LNCaP clone FGC (cell line): ENCODE measurements around the gene CACNA1D.

Experiments
- DNase-seq: peaks from one replicate; pipeline ENCODE4 v3.0.0-alpha.2; 2011; ENCODE audit warnings: low read depth
- H3K4me3 ChIP-seq: 2 replicates; pipeline ENCODE4 v1.5.1; 2011; ENCODE audit warnings: mild to moderate bottlenecking, low read depth, low read length, control low read depth
- TF ChIP-seq, protein P1 (sequence below): IDR thresholded peaks from 2 replicates; pipeline ENCODE4 v1.5.1; 2012; ENCODE audit warnings: mild to moderate bottlenecking; ENCODE audit not compliant: control insufficient read depth, insufficient read depth; ENCODE audit errors: extremely low read depth

Gene CACNA1D

DNA sequence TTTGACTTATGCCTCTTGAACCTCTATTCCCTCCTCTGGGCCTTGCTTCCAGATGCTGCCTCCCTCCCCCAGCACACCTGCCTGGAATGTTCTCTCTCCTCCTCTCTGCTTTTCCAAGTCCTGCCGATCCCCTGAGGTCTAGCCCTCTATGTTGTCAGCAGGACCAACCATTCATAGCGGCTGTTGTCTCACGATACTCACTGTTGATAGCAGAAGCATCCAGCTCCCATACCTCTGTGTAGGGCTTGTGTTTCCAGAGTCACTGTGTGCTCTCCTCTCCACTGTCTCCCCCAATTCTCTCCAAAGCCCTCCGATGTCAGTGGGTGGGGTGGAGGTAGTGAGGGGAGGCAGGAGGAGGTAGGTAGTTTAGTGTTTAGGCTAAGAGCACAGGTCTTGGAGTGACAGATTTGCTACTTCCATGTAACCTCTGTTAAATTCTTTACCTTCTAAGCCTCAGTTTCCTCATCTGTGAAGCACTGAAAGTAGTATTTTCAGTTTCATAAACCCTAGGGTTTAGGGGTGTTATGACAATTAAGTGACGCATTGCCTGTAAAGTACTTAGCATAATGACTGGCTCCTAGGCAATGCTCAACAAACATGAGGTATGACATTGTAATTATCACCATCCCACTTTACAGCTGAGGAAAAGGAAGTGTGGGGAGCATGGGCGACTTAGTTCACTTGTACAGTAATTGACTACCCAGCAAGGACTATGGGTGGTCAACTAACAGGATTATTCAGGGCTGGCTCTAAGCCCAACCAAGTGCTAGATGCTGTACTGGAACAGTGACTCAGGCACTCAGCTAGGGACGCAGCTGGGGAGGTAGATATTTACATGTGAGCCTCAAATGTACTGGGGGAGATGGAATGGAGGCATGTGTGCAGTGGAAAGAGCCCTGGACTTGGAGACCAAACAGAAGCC lies 122.8 kb downstream of the CACNA1D start:
- no peak for DNase-seq
- TF ChIP-seq, protein P1, sequence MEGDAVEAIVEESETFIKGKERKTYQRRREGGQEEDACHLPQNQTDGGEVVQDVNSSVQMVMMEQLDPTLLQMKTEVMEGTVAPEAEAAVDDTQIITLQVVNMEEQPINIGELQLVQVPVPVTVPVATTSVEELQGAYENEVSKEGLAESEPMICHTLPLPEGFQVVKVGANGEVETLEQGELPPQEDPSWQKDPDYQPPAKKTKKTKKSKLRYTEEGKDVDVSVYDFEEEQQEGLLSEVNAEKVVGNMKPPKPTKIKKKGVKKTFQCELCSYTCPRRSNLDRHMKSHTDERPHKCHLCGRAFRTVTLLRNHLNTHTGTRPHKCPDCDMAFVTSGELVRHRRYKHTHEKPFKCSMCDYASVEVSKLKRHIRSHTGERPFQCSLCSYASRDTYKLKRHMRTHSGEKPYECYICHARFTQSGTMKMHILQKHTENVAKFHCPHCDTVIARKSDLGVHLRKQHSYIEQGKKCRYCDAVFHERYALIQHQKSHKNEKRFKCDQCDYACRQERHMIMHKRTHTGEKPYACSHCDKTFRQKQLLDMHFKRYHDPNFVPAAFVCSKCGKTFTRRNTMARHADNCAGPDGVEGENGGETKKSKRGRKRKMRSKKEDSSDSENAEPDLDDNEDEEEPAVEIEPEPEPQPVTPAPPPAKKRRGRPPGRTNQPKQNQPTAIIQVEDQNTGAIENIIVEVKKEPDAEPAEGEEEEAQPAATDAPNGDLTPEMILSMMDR = no peak
- H3K4me3 ChIP-seq = no peak overlapping the region

DNA sequence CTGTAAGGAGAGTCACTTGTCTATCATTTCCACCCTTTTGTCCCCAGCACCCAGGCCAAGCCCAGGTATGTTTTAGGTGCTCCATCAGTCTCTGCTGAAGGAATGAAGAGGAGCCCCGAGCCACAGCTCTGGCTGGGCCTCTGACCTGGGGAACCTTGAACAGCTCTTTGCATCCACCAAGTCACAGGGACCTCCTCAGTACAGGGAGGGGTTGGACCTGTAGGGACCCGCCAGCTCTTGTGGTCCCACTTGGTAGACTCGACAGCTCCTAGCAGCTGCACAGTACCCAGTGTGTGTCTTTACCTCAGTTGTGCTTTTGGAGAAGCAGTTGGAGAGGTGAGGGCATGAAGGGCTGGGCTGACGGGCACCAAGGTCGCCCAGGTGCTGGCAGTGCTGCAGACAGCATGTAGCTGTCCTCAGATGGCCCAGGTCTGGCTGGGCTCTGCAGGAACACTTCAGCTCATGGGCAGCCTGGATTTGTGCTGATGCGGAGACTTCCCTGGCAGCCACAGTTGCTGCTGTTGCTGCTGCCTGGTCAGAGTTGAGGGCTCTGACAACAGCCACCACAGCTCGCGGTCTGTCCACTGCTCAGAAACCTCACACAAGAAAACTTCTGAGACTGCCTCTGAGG lies 123.6 kb downstream of the CACNA1D start:
- TF ChIP-seq, protein P1 = no peak
- DNase-seq = no peak

DNA sequence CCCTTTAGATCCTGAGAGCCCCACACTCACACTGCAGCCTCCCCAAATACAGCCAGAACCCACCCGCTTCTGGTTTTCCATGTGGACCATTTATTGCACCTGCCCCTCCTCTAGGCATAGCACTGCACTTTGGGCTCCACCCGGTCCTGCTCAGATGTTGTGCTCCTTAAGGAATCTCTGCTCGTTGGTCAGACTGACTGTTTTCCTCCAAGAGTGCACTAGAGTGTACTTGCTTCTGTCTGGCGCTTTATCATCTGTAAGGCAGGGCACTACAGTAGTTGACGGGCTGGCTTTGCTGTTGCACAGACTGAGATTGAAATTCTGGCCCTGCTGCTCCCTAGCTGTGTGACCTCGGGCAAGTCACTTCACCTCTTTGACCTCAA lies 124.1 kb downstream of the CACNA1D start:
- DNase-seq = no peak
- H3K4me3 ChIP-seq = no peak overlapping the region
- TF ChIP-seq, protein P1 = no peak

More for the DNA sequence above, 123.6 kb downstream of the CACNA1D start:
- H3K4me3 ChIP-seq = no peak overlapping the region

DNA sequence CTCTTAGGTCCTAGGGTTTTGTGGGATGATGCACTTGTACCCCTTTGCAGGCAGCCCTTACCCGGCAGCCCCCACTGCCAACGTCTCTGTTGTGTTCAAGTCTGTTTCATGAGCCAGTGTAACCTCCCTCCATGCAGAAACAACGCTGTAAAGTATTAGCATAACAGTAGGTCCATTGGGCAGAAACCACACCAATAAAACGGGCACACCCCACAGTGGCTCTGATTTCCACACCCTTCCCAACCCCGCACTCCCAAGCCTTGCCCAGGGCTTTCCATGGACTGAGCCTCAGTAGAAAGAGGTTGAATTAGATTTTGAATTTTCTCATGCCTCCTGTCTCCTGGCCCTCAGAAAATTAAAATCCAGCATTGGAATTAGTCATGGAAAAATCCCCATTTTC lies 124.5 kb downstream of the CACNA1D start:
- no peak for DNase-seq
- H3K4me3 ChIP-seq = no peak overlapping the region
- TF ChIP-seq, protein P1 = no peak

- DNase-seq = no peak
- no peak overlapping the region for H3K4me3 ChIP-seq
- TF ChIP-seq, protein P1 = no peak
Observed at GRCh38 chr3:53624061-53624857, 129.8 kb downstream of the CACNA1D start.

DNA sequence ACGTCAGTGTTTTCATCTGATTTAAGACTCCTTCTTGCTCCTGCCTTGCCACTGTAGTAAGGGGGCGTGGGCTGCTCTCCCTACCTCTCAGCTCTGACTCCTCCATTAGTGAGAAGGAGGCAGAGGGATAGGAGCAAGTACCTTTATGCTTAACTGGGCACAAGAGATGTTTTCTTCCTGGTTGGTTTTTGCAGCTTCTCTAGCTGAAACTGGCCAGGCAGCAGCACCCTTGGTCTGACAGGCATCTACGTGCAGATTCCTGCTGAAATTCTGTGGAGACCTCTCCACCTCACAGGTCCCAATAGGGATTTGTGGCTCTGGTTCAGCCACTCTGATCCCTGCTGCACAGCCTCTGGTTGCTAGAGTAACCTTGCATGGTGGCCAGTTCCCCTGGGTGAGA lies 132.5 kb downstream of the CACNA1D start:
- H3K4me3 ChIP-seq = no peak overlapping the region
- TF ChIP-seq, protein P1 = no peak
- DNase-seq = no peak
